OCI-LY7 (cell line): Measurements from ENCODE around the gene ECSIT. TPM values are rescaled to one million over a fixed set of nuclear protein-coding genes. Genes with fewer than 3 reads are reported as not detected.
"Not testable (repeated sequence)": the region's sequence is repeated elsewhere in the genome, so short reads cannot be mapped to it uniquely, and the experiment has no call there.

ENCODE experiments used
- BruUV-seq: library from RNA; stranded (reverse); fragments of 400-500 nt; replicated peaks from 2 replicates; lab custom pipeline; 2021; lab: Mats Ljungman, UMichigan
- CTCF ChIA-PET: fragments of 300-600 bp; sonication (Branson Sonifier 250); formaldehyde crosslinking; loops from one replicate; lab custom pipeline; 2022; ENCODE audit warnings: antibody characterized with exemption; ENCODE audit not compliant: unreplicated experiment; lab: Charles Lee
- POLR2A ChIA-PET: fragments of 300-600 bp; sonication (Branson Sonifier 250); formaldehyde crosslinking; loops from one replicate; lab custom pipeline; 2022; ENCODE audit warnings: antibody characterized with exemption; lab: Charles Lee
- DNase-seq: peaks from one replicate; pipeline ENCODE4 v3.0.0-alpha.2; 2015; ENCODE audit warnings: low spot score
- H2AFZ ChIP-seq: fragments of 200-600 bp; sonication (generic), shearing (Covaris generic); 2 replicates; pipeline ENCODE4 v1.6.1; 2014; ENCODE audit warnings: mild to moderate bottlenecking, antibody characterized with exemption, low read length, moderate library complexity
- H3K27ac ChIP-seq: fragments of 200-600 bp; sonication (generic); 2 replicates; pipeline ENCODE4 v1.5.1; 2014; ENCODE audit warnings: mixed run types, low read depth, mild to moderate bottlenecking, moderate library complexity, low read length, inconsistent platforms; ENCODE audit not compliant: poor library complexity, severe bottlenecking
- H3K36me3 ChIP-seq: fragments of 200-600 bp; sonication (generic); 2 replicates; pipeline ENCODE4 v1.6.1; 2014; ENCODE audit warnings: mild to moderate bottlenecking, antibody characterized with exemption, low read length, moderate library complexity, mixed read lengths; ENCODE audit not compliant: insufficient read depth
- H3K4me1 ChIP-seq: fragments of 200-600 bp; sonication (generic); 2 replicates; pipeline ENCODE4 v1.5.1; 2014; ENCODE audit warnings: mild to moderate bottlenecking, low read length; ENCODE audit not compliant: insufficient read depth, poor library complexity, severe bottlenecking
- H3K4me2 ChIP-seq: fragments of 200-600 bp; sonication (generic); 2 replicates; pipeline ENCODE4 v1.6.1; 2014; ENCODE audit warnings: mild to moderate bottlenecking, low read length
- H3K4me3 ChIP-seq: fragments of 200-600 bp; sonication (generic); 2 replicates; pipeline ENCODE4 v1.5.1; 2014; ENCODE audit warnings: mild to moderate bottlenecking, low read depth, low read length; ENCODE audit not compliant: poor library complexity, severe bottlenecking
- H3K79me2 ChIP-seq: fragments of 200-600 bp; sonication (generic); 2 replicates; pipeline ENCODE4 v1.6.1; 2016; ENCODE audit warnings: low read depth, mild to moderate bottlenecking, low read length, moderate library complexity, mixed read lengths; ENCODE audit not compliant: insufficient read depth
- H3K9me2 ChIP-seq: fragments of 200-600 bp; sonication (generic); 2 replicates; pipeline ENCODE4 v1.6.1; 2016; ENCODE audit warnings: mild to moderate bottlenecking, low read length, mixed read lengths; ENCODE audit not compliant: insufficient read depth
- H3K9me3 ChIP-seq: fragments of 200-600 bp; sonication (generic); 2 replicates; pipeline ENCODE4 v1.6.1; 2014; ENCODE audit warnings: mild to moderate bottlenecking, mixed run types, low read length, mixed read lengths
- H4K20me1 ChIP-seq: fragments of 200-600 bp; sonication (generic); 2 replicates; pipeline ENCODE4 v1.6.1; 2014; ENCODE audit warnings: mild to moderate bottlenecking, antibody characterized with exemption, low read length, moderate library complexity, mixed read lengths; ENCODE audit not compliant: insufficient read depth
- CTCF ChIP-seq: fragments of 200-600 bp; sonication (generic); conservative IDR thresholded peaks from 2 replicates; pipeline ENCODE4 v1.5.1; 2014; ENCODE audit warnings: mild to moderate bottlenecking, antibody characterized with exemption, low read length, moderate library complexity, mixed read lengths
- EZH2phosphoT487 ChIP-seq: fragments of 200-600 bp; sonication (generic); IDR thresholded peaks from 2 replicates; pipeline ENCODE4 v1.6.1; 2018; ENCODE audit warnings: low read depth, borderline replicate concordance, mild to moderate bottlenecking, mixed run types, antibody characterized with exemption, low read length, moderate library complexity, mixed read lengths
- intact Hi-C: fragments of 100-400 bp; cut with micrococcal nuclease; formaldehyde crosslinking; loops from one replicate; pipeline ENCODE4 v1.10.0; 2022; ENCODE audit not compliant: unreplicated experiment
- total RNA-seq, 2 experiments: library from RNA; depleted of rRNA in 1 of 2; stranded (reverse); fragments of >200 nt in 1 of 2; shearing (Covaris generic) in 1 of 2; gene quantifications; 2 replicates each; pipeline ENCODE4 v1.2.3, GENCODE V29; 2014 to 2022

Gene ECSIT
- total RNA-seq, 2 experiments from 2014 or later, result 40.6 to 59.5 TPM

- BruUV-seq, result no TSS peak
- Histone ChIP-seq H3K4me3 (no peak overlapping the region), H3K27ac (no peak overlapping the region), H3K36me3 (no peaks in the 10 kb centered on the region), H2AFZ (no peak overlapping the region), H3K9me3 (no peaks in the 10 kb centered on the region), H4K20me1 (no peaks in the 10 kb centered on the region), H3K79me2 (no peaks in the 10 kb centered on the region), H3K4me1 (no peaks in the 10 kb centered on the region), H3K4me2 (no peak overlapping the region), H3K9me2 (no peaks in the 10 kb centered on the region)
- ChIA-PET POLR2A (no interaction called here), CTCF (no interaction called here)
- no peak for DNase-seq
- TF ChIP-seq EZH2phosphoT487 (no peak), CTCF (peak; percentile 54)
- intact Hi-C loops, result no loop called here
Observed at GRCh38 chr19:11460207-11460606, 68.7 kb downstream of the ECSIT start.

GRCh38 chr19:11458912-11459311, 70.0 kb downstream of the ECSIT start:
- H3K79me2 ChIP-seq, H3K36me3 ChIP-seq, DNase-seq, H3K9me3 ChIP-seq, H3K4me2 ChIP-seq, intact Hi-C loops, H3K4me1 ChIP-seq, H3K4me3 ChIP-seq, H3K27ac ChIP-seq, BruUV-seq, H4K20me1 ChIP-seq, H2AFZ ChIP-seq, H3K9me2 ChIP-seq, CTCF ChIA-PET: not testable (repeated sequence)
- POLR2A ChIA-PET, result interaction anchor here (0.7 kb wide), 1 partner anchor 59 kb away, joined by 3 read pairs; no protein-coding TSS in a partner anchor

- Histone ChIP-seq H3K36me3 (no peaks in the 10 kb centered on the region), H3K27ac (no peak overlapping the region), H3K79me2 (no peaks in the 10 kb centered on the region), H4K20me1 (no peaks in the 10 kb centered on the region), H3K4me3 (no peak overlapping the region), H2AFZ (no peak overlapping the region), H3K9me3 (no peaks in the 10 kb centered on the region), H3K4me1 (no peaks in the 10 kb centered on the region), H3K9me2 (no peaks in the 10 kb centered on the region), H3K4me2 (no peak overlapping the region)
- ChIA-PET POLR2A (interaction anchor here (0.7 kb wide), 1 partner anchor 59 kb away, joined by 3 read pairs; no protein-coding TSS in a partner anchor), CTCF (no interaction called here)
- no TSS peak for BruUV-seq
- intact Hi-C loops, result no loop called here
- no peak for DNase-seq
- TF ChIP-seq CTCF (no peak), EZH2phosphoT487 (no peak)
Observed at GRCh38 chr19:11458236-11458900, 70.6 kb downstream of the ECSIT start.
